Raji (cell line): Measurements from ENCODE around the gene MRC1.

Experiments
- POLR2A ChIP-seq: IDR thresholded peaks from 2 replicates; pipeline ENCODE4 v1.6.1; 2011; ENCODE audit warnings: low read depth, low read length, control low read depth; ENCODE audit not compliant: insufficient read depth

The MRC1 gene

DNA sequence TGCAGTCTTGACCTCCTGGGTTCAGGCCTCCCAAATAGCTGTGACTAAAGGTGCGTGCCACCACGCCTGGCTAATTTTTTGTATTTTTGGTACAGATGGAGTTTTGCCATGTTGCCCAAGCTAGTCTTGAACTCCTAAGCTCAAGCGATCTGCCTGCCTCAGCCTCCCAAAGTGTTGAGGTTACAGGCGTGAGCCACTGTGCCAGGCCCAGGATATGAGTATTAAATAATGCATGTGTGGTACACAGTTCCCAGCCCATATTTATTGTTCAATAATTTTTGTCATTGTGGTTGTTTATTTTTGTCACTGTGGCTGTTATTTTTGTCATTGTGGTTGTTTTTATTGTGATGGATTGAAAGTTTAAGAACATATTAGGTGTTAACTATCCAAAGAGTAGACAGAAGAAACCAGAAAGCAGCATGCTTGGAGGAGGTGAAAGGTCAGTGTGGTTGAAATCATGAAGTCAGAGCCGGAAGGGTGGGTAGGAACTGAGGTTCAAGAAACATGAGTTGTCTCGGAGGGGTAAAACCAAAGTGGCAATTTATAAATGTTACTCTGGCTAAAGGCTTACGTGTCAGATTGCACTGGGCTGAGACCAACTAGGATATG, 45.0 kb downstream of the MRC1 start:
- no peak for TF ChIP-seq POLR2A

DNA sequence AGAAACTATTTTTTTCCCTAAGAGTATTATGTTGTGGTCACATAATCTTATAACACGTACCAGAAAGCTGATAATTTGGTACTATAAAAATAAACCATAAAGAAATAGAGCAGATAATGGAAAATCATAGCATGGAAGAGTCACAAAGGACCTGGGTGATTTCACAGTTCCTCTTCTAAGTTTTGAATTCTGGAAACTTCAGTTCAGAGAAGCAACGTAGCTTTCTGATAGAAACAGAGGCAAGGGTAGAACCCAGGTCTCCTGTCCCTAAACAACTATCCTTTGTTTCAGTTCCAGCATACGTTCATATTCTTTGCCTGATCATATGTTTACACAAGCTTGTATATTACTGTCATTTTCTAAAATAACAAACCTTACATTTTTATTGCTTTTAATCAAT, 47.9 kb downstream of the MRC1 start:
- TF ChIP-seq POLR2A, result no peak

GRCh38 chr10:17859492-17860156, 50.5 kb downstream of the MRC1 start:
- TF ChIP-seq POLR2A, result no peak

DNA sequence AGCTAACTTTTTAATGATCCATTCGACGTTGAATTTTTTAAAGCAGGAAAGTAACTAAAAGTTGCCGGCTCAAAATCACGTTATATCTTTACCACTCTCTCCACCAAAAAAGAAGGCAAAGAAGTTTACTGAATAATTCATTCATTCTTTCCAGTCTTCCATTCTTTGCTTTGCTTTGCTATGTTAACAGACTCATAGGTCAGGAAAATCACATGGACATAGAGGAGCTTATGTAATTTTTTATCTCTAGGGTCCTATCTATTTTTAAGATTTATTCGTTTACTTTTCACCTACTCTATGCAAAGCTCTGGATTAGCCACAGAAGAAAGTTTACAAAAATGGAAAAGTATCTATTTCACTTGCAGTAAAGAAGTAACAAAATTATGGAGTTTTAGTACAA, 52.6 kb downstream of the MRC1 start:
- no peak for TF ChIP-seq POLR2A

DNA sequence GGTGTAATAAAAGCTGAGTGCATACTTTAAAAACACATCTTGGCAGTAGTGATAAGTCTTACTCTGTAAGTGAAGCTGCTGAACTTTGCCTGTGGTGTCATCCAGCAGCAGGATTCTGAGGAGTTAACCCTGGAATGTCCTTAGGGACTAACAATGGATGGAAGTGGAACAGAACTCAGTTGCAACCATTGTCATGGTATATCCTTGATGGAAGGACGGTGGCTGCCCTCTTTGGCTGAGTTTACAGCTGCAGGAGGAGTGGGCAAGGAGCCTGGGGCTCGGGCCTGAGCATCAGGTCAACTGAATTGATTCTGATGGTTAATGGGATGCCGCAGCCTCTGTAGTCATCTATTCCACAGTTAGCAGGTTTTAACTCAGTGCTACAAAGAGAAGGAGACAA, 56.2 kb downstream of the MRC1 start:
- TF ChIP-seq POLR2A, result no peak

- no peak for TF ChIP-seq POLR2A
These were observed 57.2 kb downstream of the MRC1 start for GRCh38 chr10:17866346-17866745.

DNA sequence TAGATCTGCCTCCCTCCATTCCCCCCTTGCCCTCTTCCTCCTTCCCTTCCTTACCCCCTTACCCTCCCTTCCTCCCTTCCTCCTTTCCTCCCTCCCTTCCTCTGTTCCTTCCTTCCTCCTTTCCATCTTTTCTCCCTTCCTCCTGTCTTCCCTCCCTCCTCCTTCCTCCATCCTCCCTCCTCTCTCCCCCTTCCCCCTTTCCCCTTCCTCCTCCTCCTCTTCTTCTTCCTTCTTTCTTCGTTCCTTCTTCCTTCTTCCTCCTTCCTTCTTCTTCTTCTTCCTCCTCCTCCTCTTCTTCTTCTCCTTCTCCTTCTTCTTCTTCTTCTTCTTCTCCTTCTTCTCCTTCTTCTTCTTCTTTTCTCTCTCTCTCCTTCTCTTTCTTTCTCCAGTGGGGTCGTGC, 57.9 kb downstream of the MRC1 start:
- TF ChIP-seq POLR2A, result no peak

GRCh38 chr10:17871036-17871435, 61.9 kb downstream of the MRC1 start:
- no peak for TF ChIP-seq POLR2A

GRCh38 chr10:17872191-17873091, 63.3 kb downstream of the MRC1 start:
- no peak for TF ChIP-seq POLR2A

- TF ChIP-seq POLR2A, result no peak
These were observed 64.8 kb downstream of the MRC1 start for GRCh38 chr10:17873946-17874345.

DNA sequence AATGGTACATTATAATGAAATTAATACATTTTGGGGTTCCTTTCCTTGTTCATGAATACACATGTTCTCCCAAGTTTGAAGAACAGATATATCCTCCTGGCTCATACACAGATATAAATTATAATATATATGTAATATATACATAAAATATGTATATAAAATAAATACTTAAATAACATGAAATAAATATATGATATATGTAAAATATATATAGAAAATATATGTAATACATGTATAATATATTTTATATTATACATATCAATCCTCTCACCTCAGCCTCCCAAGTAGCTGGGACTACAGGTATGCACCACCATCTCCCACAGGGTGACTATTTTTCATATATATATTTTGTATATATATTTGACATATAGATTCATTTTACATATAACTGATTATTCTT, 68.0 kb downstream of the MRC1 start:
- TF ChIP-seq POLR2A, result no peak

GRCh38 chr10:17878896-17879295, 69.7 kb downstream of the MRC1 start:
- no peak for TF ChIP-seq POLR2A

DNA sequence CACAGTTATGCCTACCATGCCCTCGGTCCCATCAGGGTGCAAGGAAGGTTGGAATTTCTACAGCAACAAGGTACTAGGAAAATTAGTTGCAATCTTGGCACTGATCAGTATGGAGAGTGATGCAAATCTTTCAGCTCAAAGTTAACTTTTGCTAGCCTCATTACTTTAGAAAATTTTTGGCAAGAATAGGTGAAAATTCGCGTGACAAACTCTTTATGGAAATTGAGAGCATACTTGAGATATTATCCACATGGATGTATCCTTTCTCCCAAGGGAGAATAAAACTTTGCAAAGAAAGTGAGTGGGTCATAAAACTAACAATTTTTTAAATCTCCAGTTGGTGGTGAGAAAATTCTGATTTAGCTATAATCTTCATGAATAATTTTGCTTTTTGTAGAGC, 71.5 kb downstream of the MRC1 start:
- no peak for TF ChIP-seq POLR2A

- TF ChIP-seq POLR2A, result no peak
These were observed 73.4 kb downstream of the MRC1 start for GRCh38 chr10:17882557-17882956.

DNA sequence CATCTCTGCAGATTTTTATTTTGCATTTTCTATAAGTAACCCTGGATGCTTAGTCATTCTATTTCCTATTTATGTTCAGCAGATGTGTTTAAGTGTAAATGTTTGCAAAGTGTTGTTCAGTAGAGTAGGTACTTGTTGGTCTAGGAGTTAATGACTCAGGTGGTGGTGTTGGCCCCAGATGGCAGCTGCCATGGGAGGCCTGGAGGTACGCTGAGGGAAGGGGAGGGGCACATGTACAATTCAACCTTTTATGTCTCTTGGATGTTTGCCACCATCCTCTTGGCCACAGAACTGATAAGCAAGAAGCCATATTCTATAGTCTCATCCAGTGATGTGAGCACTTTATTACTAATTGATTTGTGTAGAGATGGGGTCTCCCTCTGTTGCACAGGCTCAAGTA, 74.5 kb downstream of the MRC1 start:
- no peak for TF ChIP-seq POLR2A

GRCh38 chr10:17888189-17888588, 79.0 kb downstream of the MRC1 start:
- no peak for TF ChIP-seq POLR2A
